Activated T-cell treated with anti-CD3 and anti-CD28 coated beads, Interleukin-2, amount 50 U/mL, for 24 hours (primary cell): ENCODE measurements around the gene ANKH.
"Not testable (repeated sequence)": the region's sequence is repeated elsewhere in the genome, so short reads cannot be mapped to it uniquely, and the experiment has no call there.

Experiments used
- DNase-seq: peaks from one replicate; pipeline ENCODE4 v3.0.0-alpha.2; 2020
- H3K27ac Mint-ChIP-seq: 2 replicates; pipeline ENCODE4 v1.8.0; 2020; ENCODE audit warnings: mild to moderate bottlenecking, mixed read lengths
- H3K27me3 Mint-ChIP-seq: 2 replicates; pipeline ENCODE4 v1.8.0; 2020; ENCODE audit warnings: mixed read lengths
- H3K36me3 Mint-ChIP-seq: 2 replicates; pipeline ENCODE4 v1.8.0; 2020; ENCODE audit warnings: low read depth, mixed read lengths
- H3K4me1 Mint-ChIP-seq: 2 replicates; pipeline ENCODE4 v1.8.0; 2020; ENCODE audit warnings: low read depth, mixed read lengths
- H3K4me3 Mint-ChIP-seq: 2 replicates; pipeline ENCODE4 v1.8.0; 2020; ENCODE audit warnings: mild to moderate bottlenecking, moderate library complexity, mixed read lengths
- H3K9me3 Mint-ChIP-seq: 2 replicates; pipeline ENCODE4 v1.8.0; 2020; ENCODE audit warnings: mixed read lengths

Gene ANKH

GRCh38 chr5:14834584-14835550 is 36.7 kb downstream of the ANKH start:
- peaks cover 44% of the 10 kb centered on the region for H3K4me1 Mint-ChIP-seq
- H3K36me3 Mint-ChIP-seq: peaks cover 27% of the 10 kb centered on the region
- no peak for DNase-seq
- no peaks in the 10 kb centered on the region for H3K27me3 Mint-ChIP-seq
- no peaks in the 10 kb centered on the region for H3K9me3 Mint-ChIP-seq
- no peak overlapping the region for H3K4me3 Mint-ChIP-seq
- H3K27ac Mint-ChIP-seq: no peak overlapping the region

- Mint-ChIP-seq H3K27ac (no peak overlapping the region), H3K4me1 (peaks cover 42% of the 10 kb centered on the region), H3K9me3 (no peaks in the 10 kb centered on the region), H3K27me3 (no peaks in the 10 kb centered on the region), H3K4me3 (no peak overlapping the region), H3K36me3 (peaks cover 27% of the 10 kb centered on the region)
- no peak for DNase-seq
These were observed 37.5 kb downstream of the ANKH start for GRCh38 chr5:14834062-14834461.

GRCh38 chr5:14831006-14831338 is 40.6 kb downstream of the ANKH start:
- Mint-ChIP-seq H3K27ac (no peak overlapping the region), H3K4me3 (no peak overlapping the region), H3K36me3 (peaks cover 30% of the 10 kb centered on the region), H3K9me3 (no peaks in the 10 kb centered on the region), H3K27me3 (no peaks in the 10 kb centered on the region), H3K4me1 (peaks cover 58% of the 10 kb centered on the region)
- DNase-seq: no peak

GRCh38 chr5:14830210-14831005 is 41.2 kb downstream of the ANKH start:
- Mint-ChIP-seq H3K4me3 (no peak overlapping the region), H3K4me1 (peaks cover 57% of the 10 kb centered on the region), H3K9me3 (no peaks in the 10 kb centered on the region), H3K36me3 (peaks cover 30% of the 10 kb centered on the region), H3K27ac (no peak overlapping the region), H3K27me3 (no peaks in the 10 kb centered on the region)
- DNase-seq: no peak

GRCh38 chr5:14829396-14829795 is 42.2 kb downstream of the ANKH start:
- Mint-ChIP-seq H3K4me3 (no peak overlapping the region), H3K27ac (no peak overlapping the region), H3K27me3 (no peaks in the 10 kb centered on the region), H3K36me3 (peaks cover 30% of the 10 kb centered on the region), H3K9me3 (no peaks in the 10 kb centered on the region), H3K4me1 (peaks cover 58% of the 10 kb centered on the region)
- DNase-seq: no peak

- DNase-seq: no peak
- Mint-ChIP-seq H3K4me3 (no peak overlapping the region), H3K27ac (peak overlapping the region; percentile 76), H3K4me1 (peaks cover 62% of the 10 kb centered on the region), H3K27me3 (no peaks in the 10 kb centered on the region), H3K9me3 (no peaks in the 10 kb centered on the region), H3K36me3 (peaks cover 38% of the 10 kb centered on the region)
These were observed 44.9 kb downstream of the ANKH start for GRCh38 chr5:14826714-14827113.

- Mint-ChIP-seq H3K27ac (no peak overlapping the region), H3K4me3 (no peak overlapping the region), H3K36me3 (peaks cover 44% of the 10 kb centered on the region), H3K9me3 (no peaks in the 10 kb centered on the region), H3K27me3 (no peaks in the 10 kb centered on the region), H3K4me1 (peaks cover 64% of the 10 kb centered on the region)
- no peak for DNase-seq
These were observed 45.6 kb downstream of the ANKH start for GRCh38 chr5:14825977-14826376.

- Mint-ChIP-seq H3K27me3 (no peaks in the 10 kb centered on the region), H3K36me3 (peaks cover 38% of the 10 kb centered on the region), H3K4me3 (no peak overlapping the region), H3K4me1 (peaks cover 60% of the 10 kb centered on the region), H3K9me3 (no peaks in the 10 kb centered on the region), H3K27ac (no peak overlapping the region)
- no peak for DNase-seq
These were observed 47.1 kb downstream of the ANKH start for GRCh38 chr5:14824499-14824898.

GRCh38 chr5:14821100-14821845 is 50.3 kb downstream of the ANKH start:
- Mint-ChIP-seq H3K4me1 (peaks cover 72% of the 10 kb centered on the region), H3K36me3 (peaks cover 34% of the 10 kb centered on the region), H3K27ac (peak overlapping the region; percentile 13), H3K4me3 (no peak overlapping the region), H3K9me3 (no peaks in the 10 kb centered on the region), H3K27me3 (no peaks in the 10 kb centered on the region)
- no peak for DNase-seq

- Mint-ChIP-seq H3K4me3 (no peak overlapping the region), H3K36me3 (peaks cover 48% of the 10 kb centered on the region), H3K9me3 (no peaks in the 10 kb centered on the region), H3K4me1 (peaks cover 77% of the 10 kb centered on the region), H3K27me3 (no peaks in the 10 kb centered on the region), H3K27ac (peak overlapping the region; percentile 51)
- no peak for DNase-seq
These were observed 52.4 kb downstream of the ANKH start for GRCh38 chr5:14818931-14819790.

GRCh38 chr5:14817762-14818136 is 53.8 kb downstream of the ANKH start:
- Mint-ChIP-seq H3K27ac (peak overlapping the region; percentile 89), H3K4me1 (peaks cover 84% of the 10 kb centered on the region), H3K36me3 (peaks cover 48% of the 10 kb centered on the region)
- not testable (repeated sequence) for H3K4me3 Mint-ChIP-seq, DNase-seq, H3K27me3 Mint-ChIP-seq, H3K9me3 Mint-ChIP-seq

GRCh38 chr5:14816999-14817761 is 54.4 kb downstream of the ANKH start:
- Mint-ChIP-seq H3K9me3 (no peaks in the 10 kb centered on the region), H3K4me1 (peaks cover 87% of the 10 kb centered on the region), H3K36me3 (peaks cover 51% of the 10 kb centered on the region), H3K27ac (peak overlapping the region; percentile 89), H3K4me3 (peak overlapping the region; percentile 15), H3K27me3 (no peaks in the 10 kb centered on the region)
- DNase-seq: no peak

GRCh38 chr5:14816374-14816998 is 55.1 kb downstream of the ANKH start:
- Mint-ChIP-seq H3K4me1 (peaks cover 87% of the 10 kb centered on the region), H3K27me3 (no peaks in the 10 kb centered on the region), H3K27ac (peak overlapping the region; percentile 89)

More at GRCh38 chr5:14816374-14816998, 55.1 kb downstream of the ANKH start:
- H3K36me3 Mint-ChIP-seq: peaks cover 50% of the 10 kb centered on the region
- no peaks in the 10 kb centered on the region for H3K9me3 Mint-ChIP-seq
- no peak for DNase-seq
- H3K4me3 Mint-ChIP-seq: no peak overlapping the region
